Stimulated activated effector memory CD8-positive, alpha-beta T cell treated with anti-CD3 and anti-CD28 coated beads, Interleukin-12 subunit alpha, Interleukin-12 subunit beta, amount 100 ng/mL, for 72 hours (primary cell): ENCODE data around the gene RNF144A.

Source experiments
- ATAC-seq: fragments of 150-1000 bp; cut with Tn5 transposase; 2 replicates; pipeline ENCODE4 v1.10.0; 2021
- DNase-seq, 2 donors: peaks; one replicate each; pipeline ENCODE4 v3.0.0; 2021 to 2022; ENCODE audit warnings: low spot score in 2 of 2
- H3K27ac Mint-ChIP-seq: one replicate; pipeline ENCODE4 v1.8.0; 2022; ENCODE audit warnings: mild to moderate bottlenecking, mixed read lengths
- H3K36me3 Mint-ChIP-seq: one replicate; pipeline ENCODE4 v1.8.0; 2022; ENCODE audit warnings: mild to moderate bottlenecking, mixed read lengths
- H3K4me1 Mint-ChIP-seq: one replicate; pipeline ENCODE4 v1.8.0; 2022; ENCODE audit warnings: mixed read lengths
- H3K4me3 Mint-ChIP-seq: one replicate; pipeline ENCODE4 v1.8.0; 2022; ENCODE audit warnings: mild to moderate bottlenecking, mixed read lengths
- H3K9me3 Mint-ChIP-seq: one replicate; pipeline ENCODE4 v1.8.0; 2022; ENCODE audit warnings: mixed read lengths

The RNF144A gene

GRCh38 chr2:7031547-7032245, 114.5 kb downstream of the RNF144A start:
- Mint-ChIP-seq H3K4me3 (no peak overlapping the region), H3K27ac (peak overlapping the region; percentile 56), H3K9me3 (no peaks in the 10 kb centered on the region), H3K36me3 (peaks cover 53% of the 10 kb centered on the region), H3K4me1 (peaks cover 22% of the 10 kb centered on the region)
- DNase-seq = no peak
- ATAC-seq = peak; percentile 51

- H3K27ac Mint-ChIP-seq = no peak overlapping the region
- no peak overlapping the region for H3K4me3 Mint-ChIP-seq
- no peak for ATAC-seq
- peaks cover 46% of the 10 kb centered on the region for H3K36me3 Mint-ChIP-seq
- H3K9me3 Mint-ChIP-seq = no peaks in the 10 kb centered on the region
- no peak for DNase-seq
- peaks cover 22% of the 10 kb centered on the region for H3K4me1 Mint-ChIP-seq
These were observed 115.2 kb downstream of the RNF144A start for GRCh38 chr2:7032371-7032770.

- Mint-ChIP-seq H3K4me1 (peaks cover 22% of the 10 kb centered on the region), H3K9me3 (no peaks in the 10 kb centered on the region), H3K4me3 (no peak overlapping the region), H3K36me3 (peaks cover 37% of the 10 kb centered on the region), H3K27ac (peak overlapping the region; percentile 23)
- DNase-seq = no peak
- no peak for ATAC-seq
These were observed 116.1 kb downstream of the RNF144A start for GRCh38 chr2:7033136-7033960.

GRCh38 chr2:7034303-7034702, 117.1 kb downstream of the RNF144A start:
- H3K36me3 Mint-ChIP-seq = peaks cover 37% of the 10 kb centered on the region
- DNase-seq (no peak), ATAC-seq (no peak)
- H3K4me3 Mint-ChIP-seq = no peak overlapping the region
- H3K9me3 Mint-ChIP-seq = no peaks in the 10 kb centered on the region
- peak overlapping the region; percentile 23 for H3K27ac Mint-ChIP-seq
- peaks cover 22% of the 10 kb centered on the region for H3K4me1 Mint-ChIP-seq

- DNase-seq (no peak), ATAC-seq (no peak)
- no peak overlapping the region for H3K27ac Mint-ChIP-seq
- H3K4me1 Mint-ChIP-seq = peaks cover 16% of the 10 kb centered on the region
- H3K9me3 Mint-ChIP-seq = no peaks in the 10 kb centered on the region
- no peak overlapping the region for H3K4me3 Mint-ChIP-seq
- peaks cover 34% of the 10 kb centered on the region for H3K36me3 Mint-ChIP-seq
These were observed 118.7 kb downstream of the RNF144A start for GRCh38 chr2:7035884-7036283.

- H3K4me1 Mint-ChIP-seq = peaks cover 6% of the 10 kb centered on the region
- ATAC-seq = peak; percentile 69
- H3K27ac Mint-ChIP-seq = no peak overlapping the region
- DNase-seq = peak; percentile 21 to 60
- H3K9me3 Mint-ChIP-seq = no peaks in the 10 kb centered on the region
- H3K4me3 Mint-ChIP-seq = no peak overlapping the region
- peaks cover 42% of the 10 kb centered on the region for H3K36me3 Mint-ChIP-seq
These were observed 120.4 kb downstream of the RNF144A start for GRCh38 chr2:7037340-7038333.

GRCh38 chr2:7040547-7040946, 123.3 kb downstream of the RNF144A start:
- H3K36me3 Mint-ChIP-seq = peaks cover 35% of the 10 kb centered on the region
- peak overlapping the region; percentile 12 for H3K27ac Mint-ChIP-seq
- DNase-seq = no peak
- H3K4me3 Mint-ChIP-seq = no peak overlapping the region
- H3K9me3 Mint-ChIP-seq = no peaks in the 10 kb centered on the region
- ATAC-seq = no peak
- peaks cover 8% of the 10 kb centered on the region for H3K4me1 Mint-ChIP-seq

GRCh38 chr2:7041421-7041820, 124.2 kb downstream of the RNF144A start:
- Mint-ChIP-seq H3K9me3 (no peaks in the 10 kb centered on the region), H3K36me3 (peaks cover 30% of the 10 kb centered on the region), H3K4me1 (peaks cover 8% of the 10 kb centered on the region), H3K4me3 (no peak overlapping the region), H3K27ac (no peak overlapping the region)
- no peak for DNase-seq
- ATAC-seq = no peak

GRCh38 chr2:7043690-7044089, 126.5 kb downstream of the RNF144A start:
- ATAC-seq (no peak), DNase-seq (no peak)
- H3K9me3 Mint-ChIP-seq = no peaks in the 10 kb centered on the region
- no peak overlapping the region for H3K4me3 Mint-ChIP-seq
- H3K27ac Mint-ChIP-seq = no peak overlapping the region
- peaks cover 36% of the 10 kb centered on the region for H3K36me3 Mint-ChIP-seq
- peaks cover 8% of the 10 kb centered on the region for H3K4me1 Mint-ChIP-seq

GRCh38 chr2:7044253-7045250, 127.3 kb downstream of the RNF144A start:
- H3K4me3 Mint-ChIP-seq = no peak overlapping the region
- DNase-seq (peak; percentile 56 to 77), ATAC-seq (peak; percentile 64)
- no peaks in the 10 kb centered on the region for H3K9me3 Mint-ChIP-seq
- H3K36me3 Mint-ChIP-seq = peaks cover 36% of the 10 kb centered on the region
- no peak overlapping the region for H3K27ac Mint-ChIP-seq
- peaks cover 8% of the 10 kb centered on the region for H3K4me1 Mint-ChIP-seq

- peaks cover 8% of the 10 kb centered on the region for H3K4me1 Mint-ChIP-seq
- H3K27ac Mint-ChIP-seq = no peak overlapping the region
- peaks cover 32% of the 10 kb centered on the region for H3K36me3 Mint-ChIP-seq
- no peaks in the 10 kb centered on the region for H3K9me3 Mint-ChIP-seq
- ATAC-seq = no peak
- H3K4me3 Mint-ChIP-seq = no peak overlapping the region
- DNase-seq = no peak
These were observed 128.7 kb downstream of the RNF144A start for GRCh38 chr2:7045601-7046590.

- peaks cover 21% of the 10 kb centered on the region for H3K36me3 Mint-ChIP-seq
- H3K27ac Mint-ChIP-seq = no peak overlapping the region
- peaks cover 8% of the 10 kb centered on the region for H3K4me1 Mint-ChIP-seq
- ATAC-seq (no peak), DNase-seq (no peak)
- no peak overlapping the region for H3K4me3 Mint-ChIP-seq
- H3K9me3 Mint-ChIP-seq = no peaks in the 10 kb centered on the region
These were observed 130.4 kb downstream of the RNF144A start for GRCh38 chr2:7047661-7048060.

- Mint-ChIP-seq H3K9me3 (no peaks in the 10 kb centered on the region), H3K36me3 (peaks cover 21% of the 10 kb centered on the region), H3K4me3 (no peak overlapping the region), H3K27ac (peak overlapping the region; percentile 45), H3K4me1 (peaks cover 8% of the 10 kb centered on the region)
- no peak for DNase-seq
- ATAC-seq = no peak
These were observed 131.6 kb downstream of the RNF144A start for GRCh38 chr2:7048762-7049294.
